ENCODE data around the gene NAA80. TPM values are rescaled to one million over a fixed set of nuclear protein-coding genes. Genes with fewer than 3 reads are reported as not detected.

Gene NAA80
- total RNA-seq, 3 donors from 2014 or later (not counting 1 experiment from before 2014, with no cell fraction given) = 22.2 to 30.3 (median 29.6) TPM

DNA sequence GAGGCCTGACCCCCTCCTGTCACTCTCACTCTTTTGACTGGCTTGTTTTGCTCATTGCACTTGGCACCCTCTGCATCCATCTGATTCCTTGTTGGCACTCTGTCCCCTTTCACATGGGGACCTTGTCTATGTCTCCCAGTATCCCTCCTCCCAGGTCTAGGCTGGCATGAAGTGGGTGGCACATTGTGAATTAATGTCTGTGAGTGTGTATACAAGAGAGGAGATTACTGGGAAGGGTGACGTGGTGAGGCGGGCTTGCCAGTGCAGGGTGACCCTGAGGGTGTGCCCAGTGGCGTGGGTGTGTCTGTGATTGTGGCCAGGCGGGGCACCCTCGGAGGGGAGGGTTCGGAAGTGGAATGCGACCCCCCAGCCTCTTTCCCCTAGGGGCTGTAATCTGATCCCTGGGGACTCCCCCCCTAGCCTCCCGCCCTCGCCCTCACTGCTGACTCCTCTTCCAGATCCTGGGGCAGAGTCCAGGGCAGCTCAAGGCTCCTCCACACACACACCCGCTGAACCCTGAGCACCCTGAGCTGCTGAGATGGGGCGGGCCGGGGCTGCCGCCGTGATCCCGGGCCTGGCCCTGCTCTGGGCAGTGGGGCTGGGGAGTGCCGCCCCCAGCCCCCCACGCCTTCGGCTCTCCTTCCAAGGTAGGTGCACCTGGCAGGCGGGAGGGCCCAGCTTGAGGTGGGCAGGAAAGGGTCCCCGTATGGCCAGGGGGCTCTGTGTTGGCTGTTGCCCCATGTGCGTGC is 30.3 kb downstream of the NAA80 start, which contains the start of gene SEMA3B:
SEMA3B (plus strand) TSS at position 445 of the 749 bp plus-strand sequence; CDS start at position 539, 94 bp downstream.
- intact Hi-C loops (cut with micrococcal nuclease) = no loop called here
- DNase-seq (no peak), ATAC-seq (no peak)
- 88% methylated on average over 21 of the region's 21 CpGs for WGBS (ENCODE audit: insufficient coverage)
- Mint-ChIP-seq H3K9me3 (no peaks in the 10 kb centered on the region), H3K4me1 (peaks cover 6 to 12% of the 10 kb centered on the region in 2 donors), H3K27me3 (ENCODE audit: low read depth in 2 of 2) (peaks cover 6 to 12% of the 10 kb centered on the region in 2 donors), H3K27ac (no peak within 1 kb of the TSS), H3K36me3 (no peaks in the 10 kb centered on the region), H3K4me3 (no peak within 1 kb of the TSS)
- TF ChIP-seq, protein P1, sequence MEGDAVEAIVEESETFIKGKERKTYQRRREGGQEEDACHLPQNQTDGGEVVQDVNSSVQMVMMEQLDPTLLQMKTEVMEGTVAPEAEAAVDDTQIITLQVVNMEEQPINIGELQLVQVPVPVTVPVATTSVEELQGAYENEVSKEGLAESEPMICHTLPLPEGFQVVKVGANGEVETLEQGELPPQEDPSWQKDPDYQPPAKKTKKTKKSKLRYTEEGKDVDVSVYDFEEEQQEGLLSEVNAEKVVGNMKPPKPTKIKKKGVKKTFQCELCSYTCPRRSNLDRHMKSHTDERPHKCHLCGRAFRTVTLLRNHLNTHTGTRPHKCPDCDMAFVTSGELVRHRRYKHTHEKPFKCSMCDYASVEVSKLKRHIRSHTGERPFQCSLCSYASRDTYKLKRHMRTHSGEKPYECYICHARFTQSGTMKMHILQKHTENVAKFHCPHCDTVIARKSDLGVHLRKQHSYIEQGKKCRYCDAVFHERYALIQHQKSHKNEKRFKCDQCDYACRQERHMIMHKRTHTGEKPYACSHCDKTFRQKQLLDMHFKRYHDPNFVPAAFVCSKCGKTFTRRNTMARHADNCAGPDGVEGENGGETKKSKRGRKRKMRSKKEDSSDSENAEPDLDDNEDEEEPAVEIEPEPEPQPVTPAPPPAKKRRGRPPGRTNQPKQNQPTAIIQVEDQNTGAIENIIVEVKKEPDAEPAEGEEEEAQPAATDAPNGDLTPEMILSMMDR (IDR thresholded peaks at IDR 0.05) = no peak
- no peak within 1 kb of the TSS for H3K4me3 ChIP-seq (ENCODE audit: low read length)
- no peaks in the 10 kb centered on the region for H3K36me3 ChIP-seq (ENCODE audit: control insufficient read depth, insufficient read depth, low read length)
- peaks cover 12% of the 10 kb centered on the region for H3K27me3 ChIP-seq (ENCODE audit: control insufficient read depth, insufficient read depth, low read length)
- no peak within 1 kb of the TSS for H3K27ac ChIP-seq (ENCODE audit: low read length)
- H3K4me1 ChIP-seq (ENCODE audit: control insufficient read depth, insufficient read depth, low read length) = peaks cover 11% of the 10 kb centered on the region
- H3K9me3 ChIP-seq (ENCODE audit: control insufficient read depth, insufficient read depth, low read length) = no peaks in the 10 kb centered on the region

GRCh38 chr3:50268276-50268675 is 30.9 kb downstream of the NAA80 start:
- TF ChIP-seq, protein P1 (IDR thresholded peaks at IDR 0.05) = no peak
- Mint-ChIP-seq H3K36me3 (no peaks in the 10 kb centered on the region), H3K4me1 (peaks cover 6 to 12% of the 10 kb centered on the region in 2 donors), H3K9me3 (no peaks in the 10 kb centered on the region), H3K4me3 (no peak overlapping the region), H3K27me3 (ENCODE audit: low read depth in 2 of 2) (peaks cover 6 to 11% of the 10 kb centered on the region in 2 donors), H3K27ac (no peak overlapping the region)
- ATAC-seq (no peak), DNase-seq (no peak)
- Histone ChIP-seq H3K27me3 (ENCODE audit: control insufficient read depth, insufficient read depth, low read length) (peaks cover 6% of the 10 kb centered on the region), H3K4me3 (ENCODE audit: low read length) (no peak overlapping the region), H3K9me3 (ENCODE audit: control insufficient read depth, insufficient read depth, low read length) (no peaks in the 10 kb centered on the region), H3K4me1 (ENCODE audit: control insufficient read depth, insufficient read depth, low read length) (peaks cover 6% of the 10 kb centered on the region), H3K36me3 (ENCODE audit: control insufficient read depth, insufficient read depth, low read length) (no peaks in the 10 kb centered on the region), H3K27ac (ENCODE audit: low read length) (no peak overlapping the region)
- WGBS (ENCODE audit: insufficient coverage) = 74% methylated on average over 3 of the region's 3 CpGs
- intact Hi-C loops (cut with micrococcal nuclease) = no loop called here

- TF ChIP-seq, protein P1 (IDR thresholded peaks at IDR 0.05) = no peak
- no peaks in the 10 kb centered on the region for H3K4me1 ChIP-seq (ENCODE audit: control insufficient read depth, insufficient read depth, low read length)
- ATAC-seq (no peak), DNase-seq (no peak)
- no peaks in the 10 kb centered on the region for H3K36me3 Mint-ChIP-seq
- no peak overlapping the region for H3K27ac ChIP-seq (ENCODE audit: low read length)
- no peaks in the 10 kb centered on the region for H3K9me3 Mint-ChIP-seq
- intact Hi-C loops (cut with micrococcal nuclease) = no loop called here
- H3K4me3 ChIP-seq (ENCODE audit: low read length) = no peak overlapping the region
- H3K27me3 Mint-ChIP-seq (ENCODE audit: low read depth in 2 of 2) = peaks cover 0 to 6% of the 10 kb centered on the region in 2 donors
- H3K9me3 ChIP-seq (ENCODE audit: control insufficient read depth, insufficient read depth, low read length) = no peaks in the 10 kb centered on the region
- H3K4me3 Mint-ChIP-seq = no peak overlapping the region
- no peaks in the 10 kb centered on the region for H3K36me3 ChIP-seq (ENCODE audit: control insufficient read depth, insufficient read depth, low read length)
- peaks cover 0 to 7% of the 10 kb centered on the region in 2 donors for H3K4me1 Mint-ChIP-seq
- no peak overlapping the region for H3K27ac Mint-ChIP-seq
- peaks cover 3% of the 10 kb centered on the region for H3K27me3 ChIP-seq (ENCODE audit: control insufficient read depth, insufficient read depth, low read length)
- WGBS (ENCODE audit: insufficient coverage) = 25% methylated on average over 22 of the region's 22 CpGs
These were observed 31.8 kb downstream of the NAA80 start for GRCh38 chr3:50267280-50267913.

Data from natural killer cell (primary cell).